Right ventricle myocardium inferior (tissue), 1 donor: ENCODE results near the gene TMEM131. TPM values are rescaled to one million over a fixed set of nuclear protein-coding genes. Genes with fewer than 3 reads are reported as not detected.

ENCODE experiments used
- ATAC-seq: fragments of 200-7000 bp; cut with Tn5 transposase; one replicate; pipeline ENCODE4 v1.9.1; 2020; ENCODE audit warnings: mild to moderate bottlenecking, moderate library complexity
- DNase-seq: peaks from one replicate; pipeline ENCODE4 v3.0.0; 2021; ENCODE audit errors: missing footprints
- intact Hi-C: fragments of 100-400 bp; cut with DNase I; formaldehyde crosslinking; loops from one replicate; pipeline ENCODE4 v1.11.0; 2022
- total RNA-seq: library from RNA; stranded (reverse); fragmentation: NEBNext Ultra II Directional; extraction: Animal tissue kit (Norgen Biotek cat#: 25700); gene quantifications from one replicate; pipeline ENCODE4 v1.2.1, GENCODE V29; 2021
- donor health status: DM: no; HTN: yes; CAD: no; lungs with severe emphysema.

TMEM131 gene
- total RNA-seq, 1 donor from 2014 or later = 26.0 TPM

GRCh38 chr2:97759727-97760407 is 235.9 kb downstream of the TMEM131 start:
- intact Hi-C loops = no loop called here
- DNase-seq = no peak
- no peak for ATAC-seq

DNA sequence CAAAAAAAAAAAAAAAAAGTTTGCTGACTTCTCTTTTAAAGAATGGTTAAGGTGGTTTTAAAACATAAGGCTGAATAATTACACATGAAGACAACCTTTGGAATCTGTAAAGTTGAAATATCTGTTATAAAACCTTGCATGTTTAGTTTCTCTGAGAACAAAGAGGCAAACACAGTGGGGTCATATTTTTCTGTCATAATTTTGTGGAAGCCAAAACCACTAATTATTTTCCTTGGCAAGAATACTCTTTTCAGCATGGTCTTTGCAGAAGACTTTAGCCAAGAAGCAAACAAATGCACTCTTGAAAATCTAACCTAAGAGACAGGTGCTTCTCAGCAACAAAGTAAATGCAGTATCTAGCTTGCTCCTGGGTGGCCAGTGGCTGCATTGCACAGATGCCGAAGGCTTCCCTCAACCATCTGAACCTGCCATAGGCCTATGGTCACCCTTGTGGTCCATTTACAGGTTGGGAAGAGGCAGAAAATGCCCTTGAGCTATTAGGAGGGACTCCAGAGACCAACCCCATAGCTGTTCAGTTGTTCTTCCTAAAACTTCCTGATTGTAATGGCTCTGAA is 237.5 kb downstream of the TMEM131 start:
- intact Hi-C loops = no loop called here
- ATAC-seq (no peak), DNase-seq (no peak)

DNA sequence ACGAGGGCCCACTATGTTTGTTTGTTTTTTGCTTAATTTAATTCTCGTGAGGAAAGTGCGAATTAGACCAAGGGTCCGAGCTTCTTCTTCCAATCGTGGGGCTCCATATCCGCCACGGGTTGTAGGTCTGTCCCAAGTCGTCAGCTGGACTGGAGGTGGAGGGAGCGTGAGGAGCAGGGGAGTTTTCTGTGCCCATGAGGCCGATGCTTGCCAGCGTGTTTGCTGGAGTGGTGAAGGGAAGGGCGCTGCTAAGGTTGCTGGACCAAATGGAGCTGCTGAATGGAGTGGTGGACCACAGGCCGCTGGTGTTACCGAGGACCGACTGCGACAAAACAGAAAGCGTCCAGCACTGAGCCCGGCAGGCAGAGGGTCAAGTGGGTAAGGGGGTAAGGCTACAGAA is 238.7 kb downstream of the TMEM131 start:
- DNase-seq (no peak), ATAC-seq (no peak)
- intact Hi-C loops = no loop called here

DNA sequence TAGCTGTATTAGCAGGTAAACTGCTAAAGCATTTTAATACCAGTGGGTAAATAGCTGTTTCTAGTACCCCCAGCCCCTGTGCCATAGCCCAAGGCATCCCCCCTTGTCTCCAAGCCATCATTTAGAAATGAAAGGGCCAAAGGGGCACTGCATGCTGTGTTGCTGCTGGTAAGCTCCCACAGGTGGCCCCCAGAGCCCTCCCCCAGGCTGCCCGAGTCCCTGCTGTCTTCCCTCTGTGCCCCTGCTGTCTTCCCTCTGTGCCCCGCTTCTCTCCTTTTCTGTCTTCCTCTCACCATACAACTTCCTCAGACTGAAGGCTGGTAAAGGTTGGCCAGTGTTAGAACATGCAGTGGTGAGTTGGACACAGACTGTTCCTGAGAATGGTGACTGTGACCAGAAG is 240.3 kb downstream of the TMEM131 start:
- DNase-seq (no peak), ATAC-seq (no peak)
- intact Hi-C loops = no loop called here

GRCh38 chr2:97754690-97755346 is 240.9 kb downstream of the TMEM131 start:
- intact Hi-C loops = no loop called here
- ATAC-seq (no peak), DNase-seq (no peak)

DNA sequence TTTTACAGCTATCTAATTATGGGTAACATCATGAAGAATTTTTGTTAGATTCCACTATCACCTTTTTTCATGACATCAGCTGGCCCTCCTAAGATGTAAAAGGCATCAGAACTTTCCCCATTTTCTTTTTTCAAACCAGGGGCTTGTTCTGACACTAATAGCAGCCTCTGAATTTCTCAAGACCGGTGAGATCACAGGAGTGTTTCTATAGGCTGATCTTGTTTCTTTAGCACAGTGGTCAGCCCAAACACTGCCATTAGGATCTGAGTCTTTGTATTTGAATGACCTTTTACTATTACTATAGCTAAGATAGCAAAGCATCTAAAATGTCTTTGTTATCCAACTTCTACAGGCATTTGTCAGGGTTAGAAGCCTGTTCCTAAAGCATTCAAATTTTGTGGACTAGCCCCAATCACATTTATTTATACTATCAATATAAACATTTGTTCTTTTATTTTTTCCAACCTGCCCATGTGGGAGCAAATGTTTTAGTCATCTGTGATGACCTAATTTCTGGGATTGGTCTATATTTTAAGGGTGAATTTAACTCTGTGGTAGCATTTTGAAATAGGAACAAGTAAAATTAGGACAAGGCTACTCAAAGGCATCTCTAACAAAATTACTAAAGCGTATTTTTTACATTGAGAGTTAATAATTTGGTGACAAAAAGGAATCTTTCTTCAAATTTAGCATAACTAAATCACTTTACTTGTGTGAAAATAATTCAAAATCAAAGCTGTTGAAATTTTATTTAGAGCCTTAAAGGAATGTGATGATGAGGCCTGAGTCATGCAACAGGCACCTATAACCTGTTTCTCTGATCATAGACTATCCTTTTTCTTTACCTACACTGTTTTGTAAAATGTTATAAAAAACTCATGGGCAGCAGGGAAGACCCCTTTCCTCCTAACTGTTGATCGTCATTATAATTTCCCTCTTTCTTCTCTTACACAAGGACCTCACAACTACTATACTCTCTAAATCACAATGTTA is 243.1 kb downstream of the TMEM131 start:
- intact Hi-C loops = no loop called here
- no peak for DNase-seq
- no peak for ATAC-seq

DNA sequence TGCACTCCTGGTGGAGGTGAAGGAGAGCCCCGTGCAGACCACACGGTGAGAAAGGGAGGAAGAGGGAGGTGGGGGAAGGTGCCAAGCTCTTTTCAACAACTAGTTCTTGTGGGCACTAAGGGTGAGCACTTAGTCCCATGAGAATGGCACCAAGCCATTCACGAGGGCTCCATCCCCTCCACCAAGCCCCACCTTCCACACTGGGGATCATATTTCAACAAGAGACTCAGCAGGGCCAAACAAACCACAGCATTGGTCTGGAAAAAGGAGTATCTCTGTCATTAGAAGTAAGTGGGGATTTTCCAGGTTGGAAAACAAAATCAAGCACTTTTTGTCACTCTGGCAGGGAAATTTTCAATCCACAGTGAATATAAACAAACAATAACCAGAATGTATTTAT is 244.0 kb downstream of the TMEM131 start:
- ATAC-seq (peak; percentile 82), DNase-seq (no peak)
- intact Hi-C loops = no loop called here

DNA sequence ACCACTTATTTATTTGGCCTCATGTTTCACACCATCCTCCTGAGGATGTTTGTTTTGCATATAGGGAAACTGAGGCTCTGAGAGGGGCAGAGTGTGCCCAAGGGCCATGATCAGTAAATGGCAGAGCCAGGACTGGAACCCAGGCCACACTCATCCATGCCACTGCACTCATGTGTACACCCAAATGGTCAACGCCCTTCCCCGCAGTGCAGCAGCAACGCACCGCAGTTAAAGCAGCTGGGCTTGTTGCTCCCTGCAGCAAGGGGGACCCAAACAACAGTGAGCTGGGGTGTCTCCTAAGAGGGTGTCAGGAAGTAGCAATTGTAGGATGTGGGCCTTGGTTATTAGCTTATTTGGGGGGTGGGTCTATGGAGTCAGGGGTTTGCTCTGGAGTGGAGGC is 245.7 kb downstream of the TMEM131 start:
- DNase-seq = no peak
- intact Hi-C loops = no loop called here
- ATAC-seq = no peak

DNA sequence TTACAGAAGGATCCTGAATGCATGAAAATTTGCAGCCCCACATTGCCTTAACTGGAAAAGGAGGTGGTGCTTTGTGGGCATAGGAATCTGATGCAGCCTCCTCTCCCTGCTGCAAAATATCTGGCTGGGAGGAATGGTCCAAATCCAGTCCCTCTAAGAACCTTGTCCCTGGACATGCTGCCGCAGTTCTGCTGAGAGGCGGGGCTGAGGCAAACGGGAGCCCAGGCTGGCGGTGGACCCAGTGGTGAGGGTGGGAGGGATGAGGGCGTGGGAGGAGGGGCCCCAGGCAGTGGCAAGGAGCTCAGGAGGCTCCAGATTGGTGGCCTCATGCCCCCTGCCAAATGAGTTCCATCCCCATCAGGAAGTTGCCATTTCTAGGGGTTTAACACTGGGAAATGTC is 246.2 kb downstream of the TMEM131 start:
- DNase-seq (no peak), ATAC-seq (no peak)
- intact Hi-C loops = loop anchor here (2.0 to 5.0 kb wide), 2 partner anchors 37 to 49 kb away; partner anchors contain the start of gene ZAP70

- no peak for DNase-seq
- ATAC-seq = no peak
- intact Hi-C loops = loop anchor here (2.0 to 5.0 kb wide), 2 partner anchors 35 to 47 kb away; partner anchors contain the start of gene ZAP70
Observed at GRCh38 chr2:97747716-97748115, 248.0 kb downstream of the TMEM131 start.

- intact Hi-C loops = loop anchor here (5.0 kb wide), 1 partner anchor 35 kb away; the partner anchor contains the start of gene ZAP70
- ATAC-seq (no peak), DNase-seq (no peak)
Observed at GRCh38 chr2:97747285-97747684, 248.5 kb downstream of the TMEM131 start.

- intact Hi-C loops = loop anchor here (5.0 kb wide), 1 partner anchor 33 kb away; the partner anchor contains the start of gene ZAP70
- DNase-seq = no peak
- ATAC-seq = no peak
Observed at GRCh38 chr2:97745474-97746174, 250.1 kb downstream of the TMEM131 start.

DNA sequence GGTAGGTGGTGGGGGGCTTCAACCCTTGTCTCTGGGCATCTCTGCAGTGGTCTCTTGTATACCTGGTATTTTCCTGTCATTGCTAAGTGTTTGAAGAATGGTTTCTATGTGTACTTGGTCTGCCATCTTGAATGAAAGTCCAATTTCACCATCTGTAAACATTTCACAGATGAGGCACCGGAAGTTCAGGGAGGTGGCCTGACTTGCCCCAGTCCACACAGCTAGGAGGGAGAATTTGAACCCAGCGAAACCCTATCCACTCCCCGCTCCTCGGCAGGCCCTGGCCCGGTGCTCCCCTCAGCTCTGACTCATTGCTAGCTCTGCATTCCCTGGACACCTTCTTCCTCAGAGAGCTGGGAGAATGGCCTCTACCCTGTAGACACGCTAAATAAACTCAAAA is 251.8 kb downstream of the TMEM131 start:
- intact Hi-C loops = no loop called here
- no peak for DNase-seq
- ATAC-seq = no peak

GRCh38 chr2:97742381-97742847 is 253.3 kb downstream of the TMEM131 start:
- DNase-seq = no peak
- intact Hi-C loops = no loop called here
- ATAC-seq = peak; percentile 81

- no peak for ATAC-seq
- DNase-seq = no peak
- intact Hi-C loops = no loop called here
Observed at GRCh38 chr2:97741686-97742085, 254.1 kb downstream of the TMEM131 start.

DNA sequence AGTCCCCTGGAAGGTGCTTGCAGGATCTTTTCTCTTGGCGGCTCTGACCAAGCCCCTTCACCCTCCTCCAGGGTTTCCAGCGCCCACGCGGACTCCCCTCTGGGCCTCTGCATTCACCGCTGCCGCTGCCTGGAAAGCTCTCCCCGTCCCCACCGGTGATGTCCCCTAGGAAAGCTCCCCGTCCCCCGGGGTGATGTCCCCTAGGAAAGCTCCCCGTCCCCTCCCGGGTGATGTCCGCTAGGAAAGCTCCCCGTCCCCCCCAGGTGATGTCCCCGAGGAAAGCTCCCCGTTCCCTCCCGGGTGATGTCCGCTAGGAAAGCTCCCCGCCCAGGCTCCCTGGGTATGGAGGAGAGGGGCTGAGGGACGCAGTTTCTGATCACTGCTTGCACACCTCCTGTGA is 254.5 kb downstream of the TMEM131 start:
- DNase-seq (no peak), ATAC-seq (no peak)
- intact Hi-C loops = no loop called here

DNA sequence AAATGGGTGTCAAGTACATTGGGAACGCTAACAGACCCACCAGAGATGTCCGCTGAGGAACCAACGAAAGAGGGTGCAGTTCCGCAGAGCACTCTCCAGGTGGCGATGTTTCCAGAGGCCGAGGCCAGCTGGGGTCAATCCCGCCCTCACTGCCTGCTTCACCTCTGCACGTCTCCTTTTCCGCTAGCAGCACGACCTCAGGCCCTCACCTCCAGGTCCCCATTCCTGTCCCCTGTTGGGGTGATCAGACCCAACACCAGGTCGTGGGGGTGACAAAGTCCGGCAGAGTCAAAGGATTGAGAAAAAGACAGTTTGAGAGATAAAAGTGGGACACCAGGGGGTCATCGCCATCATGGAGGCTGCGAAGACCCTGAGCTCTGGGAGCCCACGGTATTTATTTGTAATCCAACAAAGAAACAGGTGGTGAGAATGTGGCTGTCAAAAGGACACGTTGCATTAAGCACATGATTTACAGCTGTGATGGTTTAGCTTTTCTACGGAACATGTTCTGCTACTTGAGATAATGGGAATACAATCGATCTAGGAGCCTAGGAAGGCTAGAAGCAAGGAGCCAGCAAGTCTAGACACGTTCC is 255.1 kb downstream of the TMEM131 start:
- ATAC-seq = no peak
- intact Hi-C loops = no loop called here
- DNase-seq = no peak

- no peak for ATAC-seq
- intact Hi-C loops = no loop called here
- DNase-seq = no peak
Observed at GRCh38 chr2:97739893-97740245, 255.9 kb downstream of the TMEM131 start.
